Small intestine (tissue), 7 donors: ENCODE measurements around the gene SPHK1. TPM values are rescaled to one million over a fixed set of nuclear protein-coding genes. Genes with fewer than 3 reads are reported as not detected.

Source experiments
- DNase-seq, 2 donors: peaks; one replicate each; pipeline versions ENCODE4 v3.0.0 to v3.0.0-alpha.2; 2013
- FAIRE-seq: peaks from 2 replicates; lab custom pipeline; 2012; peaks lifted over from hg19 to GRCh38; lab: Jason Lieb, UNC
- H3K27ac ChIP-seq, 3 donors: one replicate each; pipeline ENCODE4 v1.5.1; 2013; ENCODE audit warnings: low read length in 2 of 3, mild to moderate bottlenecking in 2 of 3, control low read depth in 1 of 3, inconsistent platforms in 1 of 3, low read depth in 1 of 3, moderate library complexity in 1 of 3
- H3K27me3 ChIP-seq, 3 donors: one replicate each; pipeline ENCODE4 v1.6.1; 2013; ENCODE audit warnings: low read length in 3 of 3, inconsistent platforms in 1 of 3; ENCODE audit not compliant: control insufficient read depth in 3 of 3, insufficient read depth in 3 of 3
- H3K36me3 ChIP-seq, 3 donors: one replicate each; pipeline ENCODE4 v1.6.1; 2013; ENCODE audit warnings: low read length in 3 of 3, inconsistent platforms in 1 of 3, low read depth in 1 of 3, mild to moderate bottlenecking in 1 of 3, moderate library complexity in 1 of 3; ENCODE audit not compliant: control insufficient read depth in 3 of 3, insufficient read depth in 2 of 3
- H3K4me1 ChIP-seq, 3 donors: one replicate each; pipeline ENCODE4 v1.6.1; 2013; ENCODE audit warnings: low read length in 2 of 3, inconsistent platforms in 1 of 3, low read depth in 1 of 3, mild to moderate bottlenecking in 1 of 3, moderate library complexity in 1 of 3; ENCODE audit not compliant: control insufficient read depth in 3 of 3, insufficient read depth in 2 of 3
- H3K4me3 ChIP-seq, 3 donors: one replicate each; pipeline ENCODE4 v1.5.1; 2013; ENCODE audit warnings: low read length in 3 of 3, control low read depth in 1 of 3, inconsistent platforms in 1 of 3, low read depth in 1 of 3, mild to moderate bottlenecking in 1 of 3, moderate library complexity in 1 of 3
- H3K9me3 ChIP-seq, 2 donors: one replicate each; pipeline ENCODE4 v1.6.1; 2013; ENCODE audit warnings: low read depth in 1 of 2, low read length in 1 of 2; ENCODE audit not compliant: control insufficient read depth in 2 of 2, insufficient read depth in 1 of 2
- WGBS, 3 donors: extraction: QIAGEN DNeasy Blood & Tissue Kit; methylation state at CpG; one replicate each; pipeline ENCODE4 v1.1.7; 2013; 5-methylcytosine and 5-hydroxymethylcytosine counted together
- polyA plus RNA-seq, 4 donors: library from polyadenylated mRNA; stranded (reverse) in 3 of 4; unstranded in 1 of 4; fragments of 200-250 nt in 3 of 4; fragments of 120-200 nt in 1 of 4; gene quantifications; one replicate each; pipeline versions ENCODE4 v1.2.1 to v1.2.3, GENCODE V29; 2013
- donor health status: healthy with polysubstance abuse.
- donor health status: control.
- donor health status: control.
- donor health status: Bipolar disorder and iron deficiency.
- donor health status: healthy.

The SPHK1 gene
- polyA plus RNA-seq, 4 donors = 1.0 to 12.7 (median 11.1) TPM

- Histone ChIP-seq H3K9me3 (no peaks in the 10 kb centered on the region), H3K36me3 (peaks cover 14 to 89% (median 18%) of the 10 kb centered on the region in 3 donors), H3K4me1 (peaks cover 0 to 4% (median 0%) of the 10 kb centered on the region in 3 donors), H3K4me3 (no peak overlapping the region), H3K27me3 (no peaks in the 10 kb centered on the region), H3K27ac (peak overlapping the region in 1 of 3 donors; percentile 63)
- 27 to 77% (median 34%) methylated on average over 12 to 15 of the region's 15 CpGs for WGBS, 3 donors
- DNase-seq (peak in 1 of 2 donors; percentile 93), FAIRE-seq (no peak)
Observed at GRCh38 chr17:76395980-76396379, 11.6 kb downstream of the SPHK1 start.

- H3K36me3 ChIP-seq = peaks cover 15 to 88% (median 17%) of the 10 kb centered on the region in 3 donors
Observed at GRCh38 chr17:76397184-76397583, 12.8 kb downstream of the SPHK1 start.

GRCh38 chr17:76397687-76398522, 13.5 kb downstream of the SPHK1 start:
- Histone ChIP-seq H3K9me3 (no peaks in the 10 kb centered on the region), H3K4me3 (no peak overlapping the region), H3K27ac (no peak overlapping the region), H3K4me1 (peaks cover 0 to 4% (median 0%) of the 10 kb centered on the region in 3 donors), H3K36me3 (peaks cover 17 to 91% (median 20%) of the 10 kb centered on the region in 3 donors), H3K27me3 (no peaks in the 10 kb centered on the region)
- FAIRE-seq (no peak), DNase-seq (peak; percentile 83 to 88)
- WGBS, 3 donors = 54 to 59% (median 54%) methylated on average over 16 of the region's 16 CpGs

More at GRCh38 chr17:76397184-76397583, 12.8 kb downstream of the SPHK1 start:
- Histone ChIP-seq H3K4me3 (no peak overlapping the region), H3K27me3 (no peaks in the 10 kb centered on the region), H3K27ac (no peak overlapping the region), H3K9me3 (no peaks in the 10 kb centered on the region), H3K4me1 (peaks cover 0 to 4% (median 0%) of the 10 kb centered on the region in 3 donors)
- WGBS, 3 donors = 85 to 92% (median 91%) methylated on average over 8 of the region's 8 CpGs
- FAIRE-seq (no peak), DNase-seq (no peak)

- Histone ChIP-seq H3K4me1 (peaks cover 0 to 4% (median 0%) of the 10 kb centered on the region in 3 donors), H3K9me3 (no peaks in the 10 kb centered on the region), H3K4me3 (no peak overlapping the region), H3K27ac (no peak overlapping the region), H3K36me3 (peaks cover 17 to 90% (median 20%) of the 10 kb centered on the region in 3 donors), H3K27me3 (no peaks in the 10 kb centered on the region)
- WGBS, 3 donors = 86 to 90% (median 86%) methylated on average over 20 of the region's 20 CpGs
- DNase-seq (no peak), FAIRE-seq (no peak)
Observed at GRCh38 chr17:76398523-76399174, 14.2 kb downstream of the SPHK1 start.

GRCh38 chr17:76399175-76400172, 15.1 kb downstream of the SPHK1 start:
- 92 to 94% (median 92%) methylated on average over 32 to 33 of the region's 33 CpGs for WGBS, 3 donors
- Histone ChIP-seq H3K27me3 (no peaks in the 10 kb centered on the region), H3K4me1 (peaks cover 0 to 4% (median 0%) of the 10 kb centered on the region in 3 donors), H3K4me3 (no peak overlapping the region), H3K27ac (no peak overlapping the region), H3K36me3 (peaks cover 14 to 89% (median 16%) of the 10 kb centered on the region in 3 donors), H3K9me3 (no peaks in the 10 kb centered on the region)
- no peak for FAIRE-seq
- no peak for DNase-seq

- peaks cover 8 to 89% (median 16%) of the 10 kb centered on the region in 3 donors for H3K36me3 ChIP-seq
- no peaks in the 10 kb centered on the region for H3K4me1 ChIP-seq
- no peaks in the 10 kb centered on the region for H3K9me3 ChIP-seq
- WGBS, 3 donors = 89 to 92% (median 91%) methylated on average over 5 of the region's 5 CpGs
- no peak overlapping the region for H3K27ac ChIP-seq
- DNase-seq (no peak), FAIRE-seq (no peak)
- H3K27me3 ChIP-seq = no peaks in the 10 kb centered on the region
- no peak overlapping the region for H3K4me3 ChIP-seq
Observed at GRCh38 chr17:76402711-76403110, 18.3 kb downstream of the SPHK1 start.

GRCh38 chr17:76404256-76404655, 19.8 kb downstream of the SPHK1 start:
- WGBS, 3 donors = 86 to 92% (median 91%) methylated on average over 6 of the region's 6 CpGs
- no peaks in the 10 kb centered on the region for H3K27me3 ChIP-seq
- H3K9me3 ChIP-seq = no peaks in the 10 kb centered on the region
- no peak overlapping the region for H3K4me3 ChIP-seq
- peaks cover 8 to 78% (median 16%) of the 10 kb centered on the region in 3 donors for H3K36me3 ChIP-seq
- H3K4me1 ChIP-seq = no peaks in the 10 kb centered on the region
- DNase-seq (no peak), FAIRE-seq (no peak)
- H3K27ac ChIP-seq = no peak overlapping the region
